ENCODE data around the gene ACBD4.

GRCh38 chr17:45155029-45155428 lies 19.5 kb downstream of the ACBD4 start:
- TF ChIP-seq EZH2 (IDR thresholded peaks at IDR 0.05) (no peak), EZH2phosphoT487 (IDR thresholded peaks at IDR 0.05) (no peak)
- TF ChIP-seq, protein P1, sequence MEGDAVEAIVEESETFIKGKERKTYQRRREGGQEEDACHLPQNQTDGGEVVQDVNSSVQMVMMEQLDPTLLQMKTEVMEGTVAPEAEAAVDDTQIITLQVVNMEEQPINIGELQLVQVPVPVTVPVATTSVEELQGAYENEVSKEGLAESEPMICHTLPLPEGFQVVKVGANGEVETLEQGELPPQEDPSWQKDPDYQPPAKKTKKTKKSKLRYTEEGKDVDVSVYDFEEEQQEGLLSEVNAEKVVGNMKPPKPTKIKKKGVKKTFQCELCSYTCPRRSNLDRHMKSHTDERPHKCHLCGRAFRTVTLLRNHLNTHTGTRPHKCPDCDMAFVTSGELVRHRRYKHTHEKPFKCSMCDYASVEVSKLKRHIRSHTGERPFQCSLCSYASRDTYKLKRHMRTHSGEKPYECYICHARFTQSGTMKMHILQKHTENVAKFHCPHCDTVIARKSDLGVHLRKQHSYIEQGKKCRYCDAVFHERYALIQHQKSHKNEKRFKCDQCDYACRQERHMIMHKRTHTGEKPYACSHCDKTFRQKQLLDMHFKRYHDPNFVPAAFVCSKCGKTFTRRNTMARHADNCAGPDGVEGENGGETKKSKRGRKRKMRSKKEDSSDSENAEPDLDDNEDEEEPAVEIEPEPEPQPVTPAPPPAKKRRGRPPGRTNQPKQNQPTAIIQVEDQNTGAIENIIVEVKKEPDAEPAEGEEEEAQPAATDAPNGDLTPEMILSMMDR (IDR thresholded peaks at IDR 0.05), result no peak
